Measurements from ENCODE around the gene CRYBA2.

The CRYBA2 gene

DNA sequence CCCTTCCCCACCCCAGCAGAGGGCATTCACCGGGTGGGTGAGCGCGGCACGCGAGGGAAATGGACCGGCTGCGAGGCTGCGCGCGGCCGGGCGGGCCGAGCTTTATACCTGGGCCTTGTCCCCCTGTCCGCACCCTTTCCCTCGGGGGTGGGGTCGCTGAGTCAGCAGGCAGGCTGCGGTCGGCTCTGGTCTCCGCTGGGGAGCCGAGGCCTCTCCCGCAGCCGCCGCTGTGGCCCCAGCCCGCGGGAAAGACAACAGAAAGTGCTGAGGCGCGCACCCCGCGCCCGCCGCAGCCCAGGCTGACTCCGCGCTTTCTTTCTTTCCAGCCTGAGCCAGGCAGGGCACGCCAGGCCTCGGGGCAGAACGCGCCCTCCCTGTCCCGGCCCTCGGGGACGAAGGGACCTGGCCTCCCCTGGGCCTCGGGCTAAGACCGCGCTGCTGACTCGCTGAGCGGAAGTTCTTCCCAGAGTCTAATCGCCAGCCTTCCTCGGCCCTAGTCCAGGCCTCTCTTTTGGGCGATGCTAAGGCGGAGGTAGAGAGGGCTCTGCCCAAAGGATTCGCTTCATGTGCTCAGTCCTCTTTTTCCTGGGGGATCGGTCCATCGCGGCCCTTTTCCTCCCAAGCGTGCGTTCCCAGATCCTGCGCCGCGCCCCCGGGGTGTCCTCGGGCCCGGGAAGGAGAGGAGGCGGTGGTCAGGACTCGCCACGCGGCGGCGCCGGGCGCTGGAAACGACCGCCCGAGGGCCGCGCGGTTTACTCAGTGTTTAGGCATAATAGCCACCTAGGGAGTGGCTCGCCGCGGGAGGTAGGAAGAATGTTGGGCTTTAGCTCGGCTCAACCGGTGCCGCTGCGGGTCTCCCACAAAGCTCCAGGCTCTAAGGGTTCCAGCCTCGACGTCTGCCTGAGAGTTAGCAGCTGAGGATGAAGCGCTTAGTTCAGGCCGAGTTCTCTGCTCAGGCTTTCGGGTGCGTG lies at the start of gene CRYBA2:
Gene CRYBA2, minus strand, starts transcription at position 78 of the 971 bp plus-strand sequence. CDS start 246 bp downstream, outside the sequence.
- peak; percentile 31 for DNase-seq (ENCODE audit: low read depth)

DNA sequence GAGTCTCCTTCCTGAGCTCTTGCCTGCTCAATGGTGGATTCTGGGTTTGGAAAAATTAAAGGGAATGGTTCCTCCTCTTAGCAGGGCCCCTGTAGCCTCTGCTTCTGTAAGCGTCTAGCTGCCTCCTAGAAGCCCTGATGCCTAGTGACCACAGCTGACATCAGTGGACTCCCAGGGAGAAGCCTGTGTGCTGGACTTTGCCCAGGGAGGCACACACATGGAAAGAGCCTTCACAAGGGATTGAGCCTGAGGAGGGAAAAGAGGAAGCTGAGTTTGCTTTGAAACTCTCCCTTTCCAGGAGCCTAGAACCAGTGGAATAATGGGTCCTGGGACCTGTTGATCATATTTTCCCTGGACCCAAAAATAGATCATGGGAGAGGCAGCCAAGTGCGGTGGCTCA lies 49.5 kb upstream of the CRYBA2 start:
- DNase-seq (ENCODE audit: low read depth), result no peak

DNA sequence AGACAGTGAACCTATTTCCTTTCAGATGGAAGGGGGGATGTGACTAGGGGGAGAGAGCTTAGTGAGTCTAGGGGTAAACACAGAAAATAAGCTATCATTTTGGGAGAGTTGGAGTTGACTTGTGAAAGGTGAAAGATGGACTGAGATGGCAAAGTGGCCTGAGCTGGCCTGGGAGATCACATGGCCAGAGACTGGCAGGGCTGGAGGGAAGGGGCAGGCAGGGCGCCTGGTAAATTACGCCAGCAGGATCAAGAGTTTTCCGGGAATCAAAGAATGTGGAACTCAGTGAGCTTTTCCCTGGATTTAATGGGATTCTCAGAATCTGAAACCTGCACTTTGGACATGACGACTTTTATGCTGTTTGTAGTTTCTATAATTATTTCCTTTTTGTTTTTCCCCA lies 48.9 kb upstream of the CRYBA2 start:
- no peak for DNase-seq (ENCODE audit: low read depth)

DNA sequence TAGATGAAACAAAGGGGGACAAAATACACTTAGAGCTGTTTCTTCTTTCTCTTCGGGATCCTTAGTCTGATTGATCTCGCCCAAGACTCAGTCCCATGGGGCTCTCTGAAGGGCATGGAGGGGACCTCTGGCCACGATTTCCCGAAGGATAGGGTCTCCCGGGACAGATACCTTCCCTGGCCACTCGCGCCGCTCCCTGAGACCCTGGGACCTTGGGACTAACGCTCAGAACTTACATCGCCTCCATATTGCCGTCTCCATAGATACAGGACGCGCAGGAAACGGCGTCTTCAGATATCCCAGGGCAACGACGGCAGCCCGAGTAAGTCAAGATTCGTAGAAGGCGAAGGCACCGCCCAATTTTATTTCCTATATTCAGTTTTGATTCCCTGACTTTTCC lies 48.0 kb upstream of the CRYBA2 start, which contains the start of gene CFAP65:
Gene CFAP65, minus strand, starts transcription at position 265 of the 400 bp plus-strand sequence. CDS start 2,468 bp downstream, outside the sequence.
- DNase-seq (ENCODE audit: low read depth), result peak; percentile 57

DNA sequence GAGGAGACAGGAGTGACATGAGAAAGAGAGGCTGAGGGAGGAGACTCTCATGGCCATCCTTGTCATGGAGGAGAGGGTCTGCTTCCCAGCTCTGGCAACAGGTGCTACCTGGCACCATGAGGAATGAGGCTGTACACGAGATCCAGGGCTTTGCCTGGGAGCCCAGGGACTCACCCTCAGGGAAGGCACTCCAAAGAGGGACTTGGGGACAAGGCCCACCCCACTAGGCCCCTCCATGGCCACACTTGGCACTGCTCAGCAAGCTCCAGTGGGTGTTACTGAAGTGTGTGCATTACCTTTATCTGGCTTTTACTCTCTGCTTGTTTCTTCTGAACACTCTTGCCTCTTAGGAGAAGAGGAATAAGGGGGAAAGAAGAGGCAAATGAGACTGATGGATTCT lies 45.4 kb upstream of the CRYBA2 start:
- no peak for DNase-seq (ENCODE audit: low read depth)

DNA sequence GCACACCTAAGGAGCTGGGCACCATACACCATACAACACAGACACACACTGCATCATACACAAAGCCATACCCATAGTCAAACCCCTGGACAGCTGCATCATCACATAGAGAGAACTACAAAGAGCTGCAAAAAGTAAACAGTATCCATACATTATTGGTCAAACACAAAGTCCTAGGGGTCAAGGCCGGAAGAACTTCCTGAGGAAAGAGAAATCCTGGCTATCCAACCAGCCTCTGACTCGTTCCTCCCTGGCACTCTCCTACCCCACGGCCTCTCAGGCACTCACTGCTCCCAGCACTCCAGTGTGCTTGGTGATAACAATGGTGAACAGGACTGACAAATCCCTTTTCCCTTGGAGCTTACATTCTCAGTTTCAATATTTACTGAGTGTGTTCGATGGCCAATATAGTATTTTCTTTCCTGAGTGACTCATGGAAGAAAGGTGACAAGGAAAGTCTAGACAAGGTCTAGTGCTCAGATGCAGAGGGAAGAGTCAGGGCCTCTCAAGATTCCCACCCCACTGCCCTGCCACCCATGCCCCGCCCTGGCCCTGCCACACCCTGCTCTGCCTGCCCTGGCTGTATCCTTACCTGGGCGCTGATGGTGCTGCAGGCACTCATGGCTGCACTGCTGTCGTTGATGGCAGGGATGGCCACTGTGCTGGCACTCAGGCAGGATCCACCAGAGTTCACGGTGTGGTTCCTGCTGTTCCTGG lies 44.7 kb upstream of the CRYBA2 start:
- no peak for DNase-seq (ENCODE audit: low read depth)

DNA sequence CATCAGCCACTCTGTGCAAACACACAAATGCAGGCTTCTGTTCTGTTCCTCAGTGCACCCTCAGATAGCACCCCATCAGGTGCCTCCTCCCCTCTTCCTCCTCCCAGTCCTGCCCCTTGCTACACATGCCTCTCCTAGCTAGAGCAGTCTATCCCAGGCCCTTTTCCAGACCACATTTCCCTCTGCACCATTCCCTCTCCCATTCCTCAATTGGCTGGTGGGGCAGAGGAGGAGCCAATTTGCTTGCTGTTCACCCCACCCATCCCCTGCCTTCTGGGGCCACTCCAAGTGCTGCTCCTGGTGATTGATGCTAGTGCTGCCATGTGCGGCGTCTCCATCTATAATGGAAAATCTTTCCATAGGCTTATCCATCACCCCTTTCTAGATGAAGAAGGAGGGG lies 42.7 kb upstream of the CRYBA2 start:
- no peak for DNase-seq (ENCODE audit: low read depth)

DNA sequence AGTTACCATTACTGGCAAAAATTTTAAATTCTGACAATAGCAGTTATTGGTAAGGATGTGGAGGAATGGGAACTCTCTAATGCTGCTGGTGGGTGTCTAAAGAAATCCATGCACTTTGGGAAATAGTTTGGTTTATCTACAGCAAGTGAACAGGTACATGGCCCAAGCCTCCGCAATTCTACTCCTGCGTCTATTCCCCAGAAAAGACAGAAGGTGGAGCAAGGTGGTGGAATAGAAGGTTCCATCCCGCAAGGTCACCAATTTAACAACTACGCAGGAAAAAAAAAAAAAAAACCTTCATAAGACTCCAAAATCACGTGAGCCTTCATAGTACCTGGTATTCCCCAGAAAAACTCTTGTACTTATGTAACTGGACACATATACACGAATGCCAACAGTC lies 41.6 kb upstream of the CRYBA2 start:
- DNase-seq (ENCODE audit: low read depth), result no peak

DNA sequence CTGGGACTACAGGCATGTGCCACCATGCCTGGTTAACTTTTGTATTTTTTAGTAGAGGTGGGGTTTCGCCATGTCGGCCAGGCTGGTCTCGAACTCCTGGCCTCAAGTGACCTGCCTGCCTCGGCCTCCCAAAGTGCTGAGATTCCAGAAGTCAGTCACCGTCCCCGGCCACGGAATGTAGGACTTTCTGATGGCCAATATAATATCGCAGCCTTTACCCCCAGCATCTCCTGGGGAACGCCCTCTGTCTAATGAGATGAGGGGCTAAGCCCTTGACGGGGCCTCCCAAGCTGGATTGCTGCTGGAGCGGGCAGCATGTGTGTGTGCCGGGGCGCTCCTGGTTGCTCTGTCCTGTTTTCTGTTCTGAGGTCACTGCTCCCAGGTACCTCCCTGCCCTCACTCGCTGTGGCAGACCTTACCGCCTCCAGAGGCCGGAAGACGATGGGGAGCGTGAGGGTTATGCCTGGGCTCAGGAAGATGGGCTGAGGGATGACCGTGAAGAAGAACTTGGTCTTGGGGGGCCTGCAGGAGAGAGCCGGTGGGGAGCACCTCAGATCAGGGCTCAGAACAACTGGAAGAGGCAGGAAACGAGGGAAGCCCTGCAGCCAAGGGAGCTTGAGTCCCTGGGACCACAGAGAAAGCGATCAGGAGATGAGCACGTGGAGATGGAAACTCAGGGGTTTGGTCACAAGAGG lies 39.0 kb upstream of the CRYBA2 start:
- DNase-seq (ENCODE audit: low read depth), result no peak

GRCh38 chr2:219031005-219031738 lies 38.0 kb upstream of the CRYBA2 start:
- DNase-seq (ENCODE audit: low read depth), result no peak

DNA sequence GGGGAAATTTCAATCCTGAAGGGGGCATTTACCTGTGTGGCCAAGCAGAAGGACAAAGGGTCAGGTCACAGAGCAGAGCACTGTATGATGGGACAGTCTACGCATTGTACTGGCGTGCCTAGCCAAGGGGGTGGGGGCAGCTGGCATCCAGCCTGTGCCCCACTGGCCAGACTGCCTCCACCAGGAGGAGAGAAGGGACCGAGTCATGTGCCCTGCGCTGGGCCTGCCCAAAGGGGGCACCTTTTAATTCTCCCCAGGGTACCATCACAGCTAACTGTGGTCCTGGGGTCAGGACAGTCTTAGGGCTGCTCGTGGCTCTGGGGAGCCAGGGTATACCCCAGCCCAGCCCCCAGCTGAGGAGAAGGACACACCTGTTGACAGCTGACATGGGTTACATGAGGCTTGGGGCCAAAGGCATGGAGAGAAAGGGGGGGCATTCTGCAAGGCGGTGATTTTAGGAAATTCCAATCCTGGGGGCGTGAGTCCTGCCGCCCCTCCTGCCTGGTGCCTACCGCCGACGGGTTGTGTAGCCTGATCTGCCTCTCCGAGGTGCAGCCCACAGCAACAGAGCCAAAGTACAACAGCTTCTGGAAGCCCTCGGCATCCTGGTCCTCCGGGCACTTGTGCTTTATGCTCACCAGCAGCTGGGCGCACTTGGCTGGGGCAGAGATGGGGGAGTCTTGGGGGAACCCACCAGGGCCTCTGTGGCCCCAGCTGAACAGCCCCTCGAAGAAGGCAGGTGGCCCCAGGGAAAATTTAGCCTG lies 37.1 kb upstream of the CRYBA2 start:
- DNase-seq (ENCODE audit: low read depth), result no peak

DNA sequence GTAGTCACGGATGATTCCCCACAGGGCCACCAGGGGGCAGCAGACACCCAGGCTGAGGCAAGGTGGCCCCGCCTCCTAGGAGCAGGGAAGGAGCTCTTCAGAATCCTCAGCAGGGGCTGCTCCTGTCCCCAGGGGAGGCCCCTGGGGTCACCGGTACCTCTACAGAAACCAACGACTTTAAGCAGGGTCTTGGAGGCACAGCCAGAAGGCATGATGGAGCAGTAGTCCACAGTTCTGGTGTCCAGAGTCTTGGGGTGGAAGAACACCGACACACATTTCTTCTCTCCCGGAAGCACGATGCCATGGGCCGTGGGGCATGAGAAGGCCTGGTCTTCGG lies 36.6 kb upstream of the CRYBA2 start:
- peak; percentile 76 for DNase-seq (ENCODE audit: low read depth)

DNA sequence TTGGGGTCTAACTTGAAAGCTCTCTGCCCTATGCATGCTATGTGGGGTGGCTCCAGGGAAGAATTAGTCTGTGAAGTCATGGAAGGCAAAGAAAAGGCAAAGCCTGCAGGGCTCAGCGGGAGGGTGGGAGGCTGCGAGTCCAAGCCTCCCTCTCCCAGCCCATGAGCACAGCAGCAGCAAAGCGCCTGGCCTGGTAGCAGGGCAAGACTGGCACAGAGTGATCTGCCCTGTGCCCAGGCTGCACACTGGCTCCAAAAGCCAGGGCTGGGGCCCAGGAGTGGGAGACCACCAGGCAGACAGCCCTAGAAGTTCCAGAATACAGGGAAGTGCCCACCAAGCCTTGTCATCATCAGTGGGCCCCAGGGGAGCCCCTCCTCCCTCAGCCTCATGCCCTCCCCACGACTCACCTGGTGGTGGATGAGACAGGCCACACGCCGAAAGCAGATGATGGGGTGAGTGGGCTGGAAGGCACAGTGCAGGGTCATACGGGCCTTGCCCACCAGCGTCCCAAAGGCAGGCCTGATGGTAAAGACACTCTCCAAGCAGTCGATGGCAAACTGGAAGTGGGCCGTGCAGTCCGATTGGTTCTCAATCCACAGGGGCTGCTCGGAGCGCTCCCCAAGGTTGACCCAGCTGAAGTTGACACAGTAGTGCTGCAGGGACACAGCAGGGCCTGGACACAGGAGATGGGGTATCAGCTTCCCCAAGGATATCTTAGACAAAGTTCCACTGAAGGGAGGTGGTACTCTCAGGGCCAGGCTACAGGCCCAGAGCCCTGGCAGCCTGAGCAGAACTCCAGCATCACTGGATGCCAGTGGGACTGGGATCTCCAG lies 36.0 kb upstream of the CRYBA2 start:
- no peak for DNase-seq (ENCODE audit: low read depth)

GRCh38 chr2:219028141-219028540 lies 34.9 kb upstream of the CRYBA2 start:
- DNase-seq (ENCODE audit: low read depth), result no peak

GRCh38 chr2:219027511-219028055 lies 34.4 kb upstream of the CRYBA2 start:
- no peak for DNase-seq (ENCODE audit: low read depth)

DNA sequence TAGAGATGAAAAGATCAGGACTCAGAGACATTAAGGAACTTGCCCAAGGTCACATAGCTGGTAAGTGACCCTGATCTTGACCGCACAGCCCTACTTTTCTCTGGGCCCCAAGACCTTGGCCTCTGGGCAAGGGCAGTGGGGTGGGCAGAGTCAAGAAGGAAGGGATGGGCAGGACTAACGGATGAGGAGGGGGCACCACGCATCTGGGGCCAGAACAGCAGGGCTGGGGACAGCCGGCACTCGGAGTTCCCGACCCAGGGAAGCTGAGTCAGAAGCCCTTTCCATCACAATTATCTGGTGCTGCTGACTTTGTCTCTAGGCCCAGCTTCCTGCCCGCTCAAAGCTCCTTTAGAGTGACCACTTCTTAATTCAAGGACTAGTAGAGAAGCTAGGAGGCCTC lies 33.7 kb upstream of the CRYBA2 start:
- DNase-seq (ENCODE audit: low read depth), result no peak

- DNase-seq (ENCODE audit: low read depth), result no peak
Observed at GRCh38 chr2:219025637-219026585, 32.7 kb upstream of the CRYBA2 start.

DNA sequence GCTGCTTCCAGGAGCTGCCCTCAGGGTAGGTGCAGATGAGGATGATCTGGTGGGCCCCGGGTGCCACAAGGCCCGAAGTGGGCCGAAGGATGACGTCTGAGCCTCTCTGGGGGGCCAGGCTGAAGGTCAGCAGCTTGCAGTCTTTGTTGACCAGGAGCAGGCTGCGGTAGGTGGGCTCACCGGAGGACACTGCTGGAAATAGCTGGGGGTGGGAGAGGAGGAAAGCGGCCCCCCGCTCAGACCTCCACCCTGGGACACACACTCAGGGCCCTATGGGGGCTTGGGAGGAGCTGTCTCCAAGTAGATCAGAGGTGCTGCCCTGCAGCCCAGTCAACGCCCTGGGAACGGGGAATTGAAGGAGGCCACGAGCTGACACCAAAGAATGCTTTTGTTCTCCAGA lies 30.8 kb upstream of the CRYBA2 start:
- no peak for DNase-seq (ENCODE audit: low read depth)

Measured in EH (cell line).